Keratinocyte (primary cell): ENCODE measurements around the gene USP16.

ENCODE experiments used
- EZH2 ChIP-seq: IDR thresholded peaks from one replicate; pipeline ENCODE4 v1.6.1; 2012; ENCODE audit warnings: inconsistent platforms, mild to moderate bottlenecking, low read length, moderate library complexity
- TF ChIP-seq, protein P1 (sequence below), 3 experiments: IDR thresholded peaks in 1 of 3; conservative IDR thresholded peaks in 1 of 3; optimal IDR thresholded peaks in 1 of 3; 2 replicates in 2 of 3; 3 replicates in 1 of 3; pipeline versions ENCODE3 to v1.5.1; 2011; ENCODE audit warnings: low read length in 3 of 3, mild to moderate bottlenecking in 3 of 3, moderate library complexity in 2 of 3, control low read depth in 1 of 3, inconsistent platforms in 1 of 3; ENCODE audit not compliant: insufficient read depth in 2 of 3; ENCODE audit errors: extremely low read depth in 1 of 3

GRCh38 chr21:29072873-29073221 is 48.4 kb downstream of the USP16 start:
- TF ChIP-seq EZH2: no peak
- TF ChIP-seq, protein P1, sequence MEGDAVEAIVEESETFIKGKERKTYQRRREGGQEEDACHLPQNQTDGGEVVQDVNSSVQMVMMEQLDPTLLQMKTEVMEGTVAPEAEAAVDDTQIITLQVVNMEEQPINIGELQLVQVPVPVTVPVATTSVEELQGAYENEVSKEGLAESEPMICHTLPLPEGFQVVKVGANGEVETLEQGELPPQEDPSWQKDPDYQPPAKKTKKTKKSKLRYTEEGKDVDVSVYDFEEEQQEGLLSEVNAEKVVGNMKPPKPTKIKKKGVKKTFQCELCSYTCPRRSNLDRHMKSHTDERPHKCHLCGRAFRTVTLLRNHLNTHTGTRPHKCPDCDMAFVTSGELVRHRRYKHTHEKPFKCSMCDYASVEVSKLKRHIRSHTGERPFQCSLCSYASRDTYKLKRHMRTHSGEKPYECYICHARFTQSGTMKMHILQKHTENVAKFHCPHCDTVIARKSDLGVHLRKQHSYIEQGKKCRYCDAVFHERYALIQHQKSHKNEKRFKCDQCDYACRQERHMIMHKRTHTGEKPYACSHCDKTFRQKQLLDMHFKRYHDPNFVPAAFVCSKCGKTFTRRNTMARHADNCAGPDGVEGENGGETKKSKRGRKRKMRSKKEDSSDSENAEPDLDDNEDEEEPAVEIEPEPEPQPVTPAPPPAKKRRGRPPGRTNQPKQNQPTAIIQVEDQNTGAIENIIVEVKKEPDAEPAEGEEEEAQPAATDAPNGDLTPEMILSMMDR (optimal IDR thresholded peaks at IDR 0.05 in 1 of 3, IDR thresholded peaks at IDR 0.05 in 1 of 3, conservative IDR thresholded peaks at IDR 0.05 in 1 of 3; ENCODE audit: extremely low read depth in 1 of 3, insufficient read depth in 2 of 3, low read length in 3 of 3): no peak
